DMS53 (cell line): ENCODE measurements around the gene ZNF521.

ENCODE experiments used
- DNase-seq: peaks from one replicate; lab custom pipeline; 2025; lab: John Stamatoyannopoulos, UW

The ZNF521 gene

GRCh38 chr18:25167612-25168410, 184.2 kb downstream of the ZNF521 start:
- DNase-seq: no peak

DNA sequence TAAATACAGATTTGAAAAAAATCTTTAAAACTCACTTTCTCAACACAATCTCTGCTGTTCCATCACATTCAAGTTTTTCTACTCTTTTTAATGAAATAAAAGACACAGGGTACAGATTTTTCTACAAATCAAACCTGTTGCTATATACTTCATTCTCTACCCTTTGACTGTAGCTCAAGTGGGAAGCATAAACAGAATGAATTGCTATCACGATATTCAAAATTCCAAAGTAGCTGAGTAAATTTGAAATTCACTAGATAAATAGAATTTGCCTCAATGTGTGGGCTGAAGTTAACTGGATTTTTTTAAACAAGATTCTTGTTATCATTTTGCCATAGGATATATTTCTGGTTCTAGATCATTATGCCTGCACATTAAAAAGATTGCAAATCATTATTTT, 185.9 kb downstream of the ZNF521 start:
- DNase-seq: no peak

DNA sequence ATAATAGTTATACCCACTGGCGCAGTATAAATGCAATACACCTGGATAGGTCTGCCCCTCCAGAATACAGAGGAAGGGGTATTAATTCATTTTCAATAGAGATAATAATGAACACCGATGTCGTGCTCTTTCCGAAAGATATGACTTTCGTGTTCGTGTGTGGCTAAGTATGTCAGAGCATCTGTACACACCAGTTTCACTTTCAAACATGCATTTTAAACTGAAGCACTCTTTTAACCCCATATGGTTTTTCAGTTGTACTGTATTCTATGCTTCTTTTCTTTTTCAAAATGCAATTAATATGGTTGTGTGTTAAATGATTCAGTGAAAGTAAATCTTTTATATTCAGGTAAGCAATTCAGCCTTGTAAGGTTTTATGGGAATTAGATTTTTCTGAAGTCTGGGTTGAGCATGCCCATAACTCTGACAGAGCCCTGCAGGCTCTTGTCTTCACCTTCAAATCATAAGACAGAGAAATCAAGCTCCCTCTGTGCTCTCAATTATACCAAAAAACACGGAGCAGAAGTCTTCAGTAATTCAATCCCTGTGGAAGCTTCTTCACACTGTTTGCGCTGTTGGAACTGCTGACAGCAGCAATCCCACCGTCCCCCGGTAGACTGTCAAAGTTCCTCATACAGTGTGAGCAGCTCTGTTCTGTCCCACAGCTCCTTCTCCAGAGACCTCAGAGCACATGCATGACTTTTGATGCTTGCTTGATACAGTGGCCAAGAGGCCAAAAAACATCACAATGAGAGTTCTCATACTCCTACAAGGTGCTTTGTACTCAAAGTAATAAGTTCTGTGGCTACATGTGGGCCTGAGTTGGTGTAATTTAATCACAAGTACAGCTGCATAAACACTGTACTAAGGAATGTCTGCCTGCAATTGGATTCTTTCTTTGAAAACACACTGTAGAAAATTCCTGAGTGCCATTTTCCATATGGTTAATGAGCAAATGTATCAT, 186.8 kb downstream of the ZNF521 start:
- peak; percentile 10 for DNase-seq

GRCh38 chr18:25164211-25164847, 187.6 kb downstream of the ZNF521 start:
- DNase-seq: no peak

DNA sequence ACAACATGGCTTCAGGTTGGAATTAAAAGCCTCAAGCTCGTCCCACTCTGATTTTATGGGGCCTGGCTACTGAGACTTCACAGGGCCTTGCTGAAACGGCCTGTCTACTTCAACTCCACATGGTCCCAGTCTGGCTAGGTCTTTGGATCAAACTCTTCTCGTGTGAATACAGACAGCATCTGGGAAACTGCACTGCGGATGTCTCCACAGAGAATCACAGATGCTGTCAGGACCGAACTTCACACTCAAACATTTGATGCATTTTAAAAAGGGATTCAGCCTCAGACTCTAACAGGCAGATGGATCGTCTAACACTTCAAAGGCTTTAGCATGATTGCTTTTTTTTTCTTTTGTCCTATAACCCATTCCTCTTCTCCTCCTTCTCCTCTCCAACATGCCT, 198.5 kb downstream of the ZNF521 start:
- DNase-seq: no peak

GRCh38 chr18:25147877-25148488, 204.0 kb downstream of the ZNF521 start:
- DNase-seq: no peak

- DNase-seq: no peak
These were observed 205.5 kb downstream of the ZNF521 start for GRCh38 chr18:25146512-25146910.

DNA sequence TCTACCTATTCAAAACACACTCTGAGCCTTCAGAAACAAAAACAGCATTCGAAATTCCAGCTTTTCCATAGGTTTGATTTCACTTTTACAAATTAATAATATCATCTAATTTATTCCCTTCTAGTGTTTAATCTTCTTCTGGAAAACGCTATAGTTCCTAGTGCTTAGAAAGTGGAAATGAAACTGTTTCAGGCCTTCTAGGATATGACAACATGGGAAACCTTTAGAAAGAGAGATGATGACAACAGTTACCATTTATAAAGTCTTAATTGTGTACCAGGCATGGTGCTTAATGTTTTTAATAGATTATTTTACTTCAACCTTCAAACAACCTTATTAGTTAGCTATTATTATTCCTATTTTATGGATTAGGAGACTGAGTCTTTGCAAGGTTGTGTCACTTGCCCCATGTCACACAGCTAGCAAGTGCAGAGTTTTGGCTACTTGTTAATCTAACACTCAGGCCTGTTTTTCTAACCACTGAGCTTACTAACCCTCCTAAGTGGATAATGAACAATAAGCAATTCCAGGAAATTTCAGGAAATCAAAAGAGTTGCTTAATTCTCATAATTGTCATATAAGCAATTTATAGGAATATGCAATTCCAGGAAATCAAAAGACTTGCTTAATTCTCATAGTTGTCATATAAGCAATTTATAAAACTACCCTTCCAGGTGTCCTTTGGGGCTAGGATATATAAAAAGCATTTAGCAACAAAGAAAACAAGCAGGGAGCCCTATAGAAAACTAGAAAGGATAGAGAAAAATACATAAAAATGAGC, 206.0 kb downstream of the ZNF521 start:
- DNase-seq: no peak

DNA sequence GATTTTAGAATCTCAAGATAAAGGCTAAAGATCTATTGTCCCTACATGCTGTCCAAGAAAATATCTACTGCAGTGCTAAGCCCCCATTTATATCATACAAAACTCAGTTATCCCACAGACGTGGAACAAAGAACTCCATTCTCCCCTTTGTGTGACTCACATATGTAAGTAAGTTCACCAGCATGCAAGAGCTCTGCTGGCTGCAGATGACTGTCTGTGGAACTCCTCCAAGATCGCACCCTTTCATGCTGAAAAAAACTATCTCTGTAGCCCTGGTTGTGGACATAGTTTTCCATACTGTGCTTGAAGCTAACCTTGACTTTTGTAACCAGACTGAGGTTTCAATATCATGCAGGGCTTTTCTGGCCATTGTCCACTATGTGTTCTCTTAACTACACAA, 207.1 kb downstream of the ZNF521 start:
- DNase-seq: no peak

- DNase-seq: no peak
These were observed 210.1 kb downstream of the ZNF521 start for GRCh38 chr18:25141886-25142285.

- DNase-seq: no peak
These were observed 210.6 kb downstream of the ZNF521 start for GRCh38 chr18:25141399-25141798.

DNA sequence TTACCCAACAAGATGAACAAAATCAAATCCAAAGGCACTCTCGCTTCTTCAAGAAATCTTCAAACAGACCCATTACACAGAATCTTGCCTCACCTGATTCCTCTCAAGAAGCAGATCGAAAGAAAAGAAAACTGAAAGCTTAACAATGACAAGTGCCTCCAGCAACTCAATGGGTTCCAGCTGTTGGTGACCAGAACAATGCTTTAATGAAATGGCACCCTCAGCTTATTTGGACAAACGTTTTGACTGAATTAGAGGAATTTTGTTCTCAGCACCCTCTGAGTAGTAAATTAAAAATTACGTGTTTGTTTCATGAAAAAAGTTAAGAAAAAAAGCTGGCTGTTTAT, 211.0 kb downstream of the ZNF521 start:
- DNase-seq: no peak

DNA sequence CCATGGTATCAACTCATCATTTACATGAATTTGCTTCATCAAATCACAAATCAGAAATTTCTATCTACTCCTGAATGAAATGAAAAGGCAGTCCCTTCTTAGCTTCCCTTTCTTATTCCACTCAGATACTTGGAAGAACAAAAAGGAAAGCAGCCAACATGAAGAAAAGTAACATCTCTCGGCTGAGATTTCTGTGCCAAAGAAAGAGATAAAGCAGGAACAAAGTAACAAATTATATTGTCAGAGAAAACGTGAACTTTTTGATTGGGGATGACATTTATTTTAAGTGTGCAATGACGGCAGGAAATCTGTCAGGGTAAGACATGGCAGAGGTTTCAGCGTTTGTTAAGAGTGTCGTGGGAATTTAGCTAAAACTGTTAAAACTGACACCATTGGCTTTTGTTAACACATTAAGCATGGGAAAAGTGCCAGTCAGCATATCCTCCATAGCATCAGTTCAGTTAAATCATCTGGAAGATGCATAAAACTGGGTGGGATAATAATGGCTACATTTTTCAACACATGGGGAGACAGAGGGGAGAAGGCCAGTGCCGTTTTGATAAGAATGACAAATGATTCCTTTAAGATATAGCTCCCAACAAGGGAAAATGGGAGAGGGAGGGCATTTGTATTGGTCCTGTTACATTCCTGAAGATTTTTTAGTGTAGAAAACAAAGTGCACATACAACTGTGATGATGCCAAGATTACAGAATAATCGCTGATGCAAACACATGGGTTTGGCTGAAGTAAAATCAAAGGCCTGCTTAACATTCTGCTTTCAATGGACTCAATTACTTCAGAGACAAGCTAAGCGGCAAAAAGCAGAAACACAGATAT, 211.6 kb downstream of the ZNF521 start:
- DNase-seq: no peak

GRCh38 chr18:25137197-25137472, 214.8 kb downstream of the ZNF521 start:
- no peak for DNase-seq

DNA sequence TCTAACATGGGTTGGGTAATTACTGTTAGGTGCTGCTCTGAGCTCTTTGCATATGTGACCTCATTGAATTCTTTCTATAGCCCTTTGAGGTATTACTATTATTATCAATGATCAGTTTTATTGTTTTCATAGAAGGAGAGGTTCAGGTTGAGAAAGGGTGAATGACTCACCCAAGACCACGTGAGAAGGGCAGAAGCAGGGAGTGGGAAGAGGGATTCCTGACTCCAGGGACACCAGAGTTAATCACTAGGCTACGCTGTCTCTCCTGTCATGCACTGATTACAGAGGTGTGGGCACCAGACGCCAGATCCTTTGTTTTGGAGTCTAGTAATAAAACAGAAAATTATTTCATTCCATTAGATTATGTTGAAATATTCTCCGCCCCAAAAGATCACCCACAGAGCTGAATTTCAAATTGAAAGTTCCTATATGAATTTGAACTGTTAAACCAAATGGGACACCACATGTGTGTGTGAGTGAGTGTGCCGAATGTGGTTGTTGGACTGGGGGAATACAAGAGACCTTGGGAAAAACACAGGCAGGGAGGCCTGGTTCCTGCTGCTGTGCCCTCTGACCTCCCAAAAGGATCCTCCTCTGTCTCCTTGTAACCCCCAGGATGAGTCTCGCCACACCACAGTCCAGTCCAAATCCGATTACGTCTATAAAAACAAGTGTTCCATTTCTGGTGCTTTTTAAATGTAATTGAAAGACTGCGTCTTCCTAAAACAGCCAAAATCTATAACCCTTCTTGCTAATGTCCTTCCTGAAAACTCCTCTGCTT, 215.4 kb downstream of the ZNF521 start:
- no peak for DNase-seq

GRCh38 chr18:25134861-25135260, 217.1 kb downstream of the ZNF521 start:
- no peak for DNase-seq

GRCh38 chr18:25133879-25134278, 218.1 kb downstream of the ZNF521 start:
- DNase-seq: no peak

- no peak for DNase-seq
These were observed 219.0 kb downstream of the ZNF521 start for GRCh38 chr18:25132786-25133496.

- DNase-seq: no peak
These were observed 225.2 kb downstream of the ZNF521 start for GRCh38 chr18:25126751-25127150.
